ENCODE results near the gene NTRK1. TPM values are rescaled to one million over a fixed set of nuclear protein-coding genes. Genes with fewer than 3 reads are reported as not detected.

NTRK1 gene
- total RNA-seq, 1 donor from 2014 or later: 1.9 TPM

DNA sequence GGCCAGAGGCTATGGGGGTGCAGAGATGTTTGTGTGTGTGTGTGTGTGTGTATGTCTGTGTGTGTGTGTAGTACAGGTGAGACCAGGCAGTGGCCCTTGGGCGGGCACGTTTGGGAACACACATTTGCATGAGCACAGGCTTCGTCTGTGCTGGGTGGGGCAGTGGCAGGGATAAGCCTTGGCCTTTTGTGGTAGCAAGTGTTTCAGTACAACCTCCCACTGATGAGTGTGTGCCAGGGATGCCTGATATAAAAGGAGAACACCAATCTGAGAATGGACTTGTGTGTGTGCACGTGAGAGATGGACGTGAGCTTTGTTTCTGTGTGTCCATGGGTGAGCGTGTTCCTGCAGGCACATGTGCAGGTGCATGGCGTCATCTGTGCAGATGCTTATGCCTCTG is 3.0 kb downstream of the NTRK1 start:
- Histone ChIP-seq H3K27me3 (ENCODE audit: low read depth) (peaks cover 81% of the 10 kb centered on the region), H3K36me3 (no peaks in the 10 kb centered on the region), H3K27ac (no peak overlapping the region), H3K4me3 (no peak overlapping the region), H3K4me1 (peaks cover 27% of the 10 kb centered on the region), H3K9me3 (no peaks in the 10 kb centered on the region)
- no peak for ATAC-seq
- no peak for DNase-seq
- intact Hi-C loops (cut with DNase I): no loop called here
- TF ChIP-seq CTCF (IDR thresholded peaks at IDR 0.05): no peak

- intact Hi-C loops (cut with DNase I): no loop called here
- peaks cover 70% of the 10 kb centered on the region for H3K27me3 ChIP-seq (ENCODE audit: low read depth)
- H3K4me1 ChIP-seq: peaks cover 16% of the 10 kb centered on the region
- TF ChIP-seq CTCF (IDR thresholded peaks at IDR 0.05): no peak
- DNase-seq (no peak), ATAC-seq (no peak)
- no peaks in the 10 kb centered on the region for H3K9me3 ChIP-seq
- no peaks in the 10 kb centered on the region for H3K36me3 ChIP-seq
- H3K27ac ChIP-seq: no peak overlapping the region
- H3K4me3 ChIP-seq: no peak overlapping the region
These were observed 4.1 kb downstream of the NTRK1 start for GRCh38 chr1:156864796-156865195.

GRCh38 chr1:156865258-156865657 is 4.6 kb downstream of the NTRK1 start:
- Histone ChIP-seq H3K9me3 (no peaks in the 10 kb centered on the region), H3K4me1 (peaks cover 11% of the 10 kb centered on the region), H3K36me3 (no peaks in the 10 kb centered on the region), H3K4me3 (no peak overlapping the region), H3K27me3 (ENCODE audit: low read depth) (peaks cover 65% of the 10 kb centered on the region), H3K27ac (no peak overlapping the region)
- intact Hi-C loops (cut with DNase I): no loop called here
- DNase-seq: no peak
- no peak for TF ChIP-seq CTCF (IDR thresholded peaks at IDR 0.05)
- ATAC-seq: no peak

GRCh38 chr1:156865865-156866248 is 5.2 kb downstream of the NTRK1 start:
- peaks cover 59% of the 10 kb centered on the region for H3K27me3 ChIP-seq (ENCODE audit: low read depth)
- TF ChIP-seq CTCF (IDR thresholded peaks at IDR 0.05): no peak
- intact Hi-C loops (cut with DNase I): no loop called here

GRCh38 chr1:156866249-156866909 is 5.7 kb downstream of the NTRK1 start:
- Histone ChIP-seq H3K4me1 (no peaks in the 10 kb centered on the region), H3K36me3 (no peaks in the 10 kb centered on the region), H3K9me3 (no peaks in the 10 kb centered on the region), H3K27ac (no peak overlapping the region), H3K27me3 (ENCODE audit: low read depth) (peaks cover 54% of the 10 kb centered on the region), H3K4me3 (no peak overlapping the region)
- no peak for DNase-seq
- intact Hi-C loops (cut with DNase I): no loop called here
- no peak for TF ChIP-seq CTCF (IDR thresholded peaks at IDR 0.05)
- ATAC-seq: no peak

More at GRCh38 chr1:156865865-156866248, 5.2 kb downstream of the NTRK1 start:
- DNase-seq (no peak), ATAC-seq (no peak)
- no peaks in the 10 kb centered on the region for H3K36me3 ChIP-seq
- H3K4me3 ChIP-seq: no peak overlapping the region
- no peak overlapping the region for H3K27ac ChIP-seq
- H3K9me3 ChIP-seq: no peaks in the 10 kb centered on the region
- peaks cover 5% of the 10 kb centered on the region for H3K4me1 ChIP-seq

Data from lower lobe of right lung (tissue), 2 donors.